ENCODE data around the gene GRHL1.

DNA sequence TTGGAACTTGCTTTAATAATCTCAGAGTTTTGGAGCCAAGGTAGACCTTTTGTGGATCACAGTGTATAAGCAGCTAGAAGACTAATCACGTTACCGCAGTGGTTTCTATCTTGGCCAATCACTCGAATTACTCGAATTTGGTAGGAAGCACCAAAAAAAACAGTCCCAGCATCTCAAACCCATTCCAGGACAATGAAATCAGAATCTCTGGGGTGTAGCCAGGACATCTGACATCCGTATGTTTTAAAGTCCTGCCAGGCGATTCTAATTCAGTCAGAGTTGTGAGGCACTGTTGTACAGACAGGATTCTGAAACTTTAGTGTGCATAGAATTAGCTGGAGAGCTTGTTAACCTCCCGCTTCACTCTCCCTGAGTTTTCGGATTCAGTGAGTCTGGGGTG lies 30.8 kb downstream of the GRHL1 start:
- TF ChIP-seq, protein P1, sequence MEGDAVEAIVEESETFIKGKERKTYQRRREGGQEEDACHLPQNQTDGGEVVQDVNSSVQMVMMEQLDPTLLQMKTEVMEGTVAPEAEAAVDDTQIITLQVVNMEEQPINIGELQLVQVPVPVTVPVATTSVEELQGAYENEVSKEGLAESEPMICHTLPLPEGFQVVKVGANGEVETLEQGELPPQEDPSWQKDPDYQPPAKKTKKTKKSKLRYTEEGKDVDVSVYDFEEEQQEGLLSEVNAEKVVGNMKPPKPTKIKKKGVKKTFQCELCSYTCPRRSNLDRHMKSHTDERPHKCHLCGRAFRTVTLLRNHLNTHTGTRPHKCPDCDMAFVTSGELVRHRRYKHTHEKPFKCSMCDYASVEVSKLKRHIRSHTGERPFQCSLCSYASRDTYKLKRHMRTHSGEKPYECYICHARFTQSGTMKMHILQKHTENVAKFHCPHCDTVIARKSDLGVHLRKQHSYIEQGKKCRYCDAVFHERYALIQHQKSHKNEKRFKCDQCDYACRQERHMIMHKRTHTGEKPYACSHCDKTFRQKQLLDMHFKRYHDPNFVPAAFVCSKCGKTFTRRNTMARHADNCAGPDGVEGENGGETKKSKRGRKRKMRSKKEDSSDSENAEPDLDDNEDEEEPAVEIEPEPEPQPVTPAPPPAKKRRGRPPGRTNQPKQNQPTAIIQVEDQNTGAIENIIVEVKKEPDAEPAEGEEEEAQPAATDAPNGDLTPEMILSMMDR (IDR thresholded peaks at IDR 0.05), result no peak
- no peak for TF ChIP-seq ZFX (IDR thresholded peaks at IDR 0.05; ENCODE audit: borderline replicate concordance)
